SJSA1 (cell line): ENCODE results near the gene EPB42. TPM values are rescaled to one million over a fixed set of nuclear protein-coding genes. Genes with fewer than 3 reads are reported as not detected.

Experiments used
- DNase-seq, 2 experiments: peaks; one replicate each; pipeline ENCODE4 v3.0.0-alpha.2; 2015 to 2020; ENCODE audit warnings: low spot score in 2 of 2, low read depth in 1 of 2
- H3K27ac ChIP-seq: fragments of 250-450 bp; sonication (Bioruptor Pico); 2 replicates; pipeline ENCODE4 v1.5.1; 2020; ENCODE audit warnings: mild to moderate bottlenecking, moderate library complexity
- H3K27me3 ChIP-seq: fragments of 250-450 bp; sonication (Bioruptor Pico); replicated peaks from 2 replicates; pipeline ENCODE4 v1.5.1; 2020; ENCODE audit warnings: mild to moderate bottlenecking, moderate library complexity
- H3K36me3 ChIP-seq: fragments of 250-450 bp; sonication (Bioruptor Pico); 2 replicates; pipeline ENCODE4 v1.5.1; 2020; ENCODE audit warnings: mild to moderate bottlenecking
- H3K4me1 ChIP-seq: fragments of 250-450 bp; sonication (Bioruptor Pico); replicated peaks from 2 replicates; pipeline ENCODE4 v1.6.1; 2021; ENCODE audit warnings: mild to moderate bottlenecking
- H3K4me3 ChIP-seq: fragments of 250-450 bp; sonication (Bioruptor Pico); 2 replicates; pipeline ENCODE4 v1.5.1; 2020; ENCODE audit warnings: mild to moderate bottlenecking
- H3K9me3 ChIP-seq: fragments of 250-450 bp; sonication (Bioruptor Pico); replicated peaks from 2 replicates; pipeline ENCODE4 v1.5.1; 2020; ENCODE audit warnings: mild to moderate bottlenecking
- total RNA-seq: library from RNA; depleted of rRNA; stranded (reverse); fragments of >200 nt; shearing (Covaris generic); gene quantifications from 2 replicates; pipeline ENCODE4 v1.2.3, GENCODE V29; 2014; rRNA removed

Gene EPB42
- not detected in 2 replicates for total RNA-seq

- Histone ChIP-seq H3K27ac (no peak within 1 kb of the TSS), H3K9me3 (no peaks in the 10 kb centered on the region), H3K4me1 (no peaks in the 10 kb centered on the region), H3K4me3 (no peak within 1 kb of the TSS), H3K36me3 (no peaks in the 10 kb centered on the region), H3K27me3 (no peaks in the 10 kb centered on the region; the same call in 1 of the 2 replicates)
- DNase-seq: no peak
Observed at GRCh38 chr15:43220991-43221403, at the start of gene EPB42. Gene EPB42 (minus strand): TSS chr15:43221018. CDS start chr15:43220825, 193 bp downstream.

GRCh38 chr15:43270113-43270665, 49.4 kb upstream of the EPB42 start:
- DNase-seq: no peak
- Histone ChIP-seq H3K27me3 (peaks cover 3% of the 10 kb centered on the region; the same call in 1 of the 2 replicates), H3K9me3 (no peaks in the 10 kb centered on the region), H3K4me1 (peaks cover 4% of the 10 kb centered on the region), H3K27ac (no peak overlapping the region), H3K36me3 (no peaks in the 10 kb centered on the region), H3K4me3 (no peak overlapping the region)

- Histone ChIP-seq H3K4me3 (no peak overlapping the region), H3K4me1 (no peaks in the 10 kb centered on the region), H3K27ac (no peak overlapping the region), H3K27me3 (peaks cover 9% of the 10 kb centered on the region), H3K36me3 (no peaks in the 10 kb centered on the region), H3K9me3 (no peaks in the 10 kb centered on the region)
- peak in 1 of 2 experiments; percentile 17 for DNase-seq
Observed at GRCh38 chr15:43268111-43269105, 47.6 kb upstream of the EPB42 start.

GRCh38 chr15:43267439-43267838, 46.6 kb upstream of the EPB42 start:
- Histone ChIP-seq H3K36me3 (no peaks in the 10 kb centered on the region), H3K4me3 (no peak overlapping the region), H3K4me1 (no peaks in the 10 kb centered on the region), H3K27ac (no peak overlapping the region), H3K9me3 (no peaks in the 10 kb centered on the region), H3K27me3 (peaks cover 9% of the 10 kb centered on the region)
- DNase-seq: no peak

- Histone ChIP-seq H3K4me3 (no peak within 1 kb of the TSS), H3K27ac (no peak within 1 kb of the TSS), H3K4me1 (no peaks in the 10 kb centered on the region), H3K36me3 (no peaks in the 10 kb centered on the region), H3K9me3 (no peaks in the 10 kb centered on the region), H3K27me3 (peaks cover 9% of the 10 kb centered on the region)
- DNase-seq: no peak
Observed at GRCh38 chr15:43266834-43267233, 46.0 kb upstream of the EPB42 start, which contains the start of gene TGM5. Gene TGM5 (minus strand): TSS chr15:43266928. CDS start chr15:43266849, 79 bp downstream.

- H3K27me3 ChIP-seq: peaks cover 9% of the 10 kb centered on the region
- H3K4me3 ChIP-seq: no peak overlapping the region
- H3K27ac ChIP-seq: no peak overlapping the region
- no peaks in the 10 kb centered on the region for H3K4me1 ChIP-seq
- no peaks in the 10 kb centered on the region for H3K9me3 ChIP-seq
- H3K36me3 ChIP-seq: no peaks in the 10 kb centered on the region
- DNase-seq: no peak
Observed at GRCh38 chr15:43266386-43266785, 45.6 kb upstream of the EPB42 start.

GRCh38 chr15:43260011-43260615, 39.3 kb upstream of the EPB42 start:
- Histone ChIP-seq H3K27ac (no peak overlapping the region), H3K4me1 (no peaks in the 10 kb centered on the region), H3K4me3 (no peak overlapping the region), H3K9me3 (no peaks in the 10 kb centered on the region), H3K27me3 (peaks cover 6% of the 10 kb centered on the region; the same call in 1 of the 2 replicates), H3K36me3 (no peaks in the 10 kb centered on the region)
- no peak for DNase-seq

GRCh38 chr15:43258781-43259180, 38.0 kb upstream of the EPB42 start:
- Histone ChIP-seq H3K36me3 (no peaks in the 10 kb centered on the region), H3K4me3 (no peak overlapping the region), H3K27ac (no peak overlapping the region), H3K9me3 (no peaks in the 10 kb centered on the region), H3K27me3 (no peaks in the 10 kb centered on the region), H3K4me1 (peaks cover 4% of the 10 kb centered on the region; the same call in 1 of the 2 replicates)
- DNase-seq: no peak

GRCh38 chr15:43256341-43256740, 35.5 kb upstream of the EPB42 start:
- Histone ChIP-seq H3K36me3 (no peaks in the 10 kb centered on the region), H3K27me3 (no peaks in the 10 kb centered on the region)

GRCh38 chr15:43255376-43255775, 34.6 kb upstream of the EPB42 start:
- DNase-seq: no peak

More at GRCh38 chr15:43256341-43256740, 35.5 kb upstream of the EPB42 start:
- no peak overlapping the region for H3K27ac ChIP-seq
- DNase-seq: no peak
- H3K4me1 ChIP-seq: peaks cover 5% of the 10 kb centered on the region; the same call in 1 of the 2 replicates
- H3K4me3 ChIP-seq: no peak overlapping the region
- no peaks in the 10 kb centered on the region for H3K9me3 ChIP-seq

GRCh38 chr15:43253431-43254403, 32.9 kb upstream of the EPB42 start:
- Histone ChIP-seq H3K4me3 (no peak overlapping the region), H3K27ac (no peak overlapping the region)
- DNase-seq: no peak

More at GRCh38 chr15:43255376-43255775, 34.6 kb upstream of the EPB42 start:
- Histone ChIP-seq H3K4me3 (no peak overlapping the region), H3K27me3 (no peaks in the 10 kb centered on the region), H3K36me3 (no peaks in the 10 kb centered on the region), H3K9me3 (no peaks in the 10 kb centered on the region), H3K4me1 (peaks cover 5% of the 10 kb centered on the region; the same call in 1 of the 2 replicates), H3K27ac (no peak overlapping the region)

GRCh38 chr15:43251871-43252250, 31.0 kb upstream of the EPB42 start:
- no peaks in the 10 kb centered on the region for H3K27me3 ChIP-seq
- no peaks in the 10 kb centered on the region for H3K9me3 ChIP-seq
- H3K4me3 ChIP-seq: no peak overlapping the region
- H3K36me3 ChIP-seq: no peaks in the 10 kb centered on the region
- H3K27ac ChIP-seq: no peak overlapping the region
- peaks cover 22% of the 10 kb centered on the region for H3K4me1 ChIP-seq
- no peak for DNase-seq

More at GRCh38 chr15:43253431-43254403, 32.9 kb upstream of the EPB42 start:
- peaks cover 21% of the 10 kb centered on the region for H3K4me1 ChIP-seq
- no peaks in the 10 kb centered on the region for H3K9me3 ChIP-seq
- H3K36me3 ChIP-seq: no peaks in the 10 kb centered on the region
- no peaks in the 10 kb centered on the region for H3K27me3 ChIP-seq
